HG03108 (cell line): ENCODE measurements around the gene ZAR1.

Source experiments
- ATAC-seq: cut with Tn5 transposase; IDR thresholded peaks from one replicate; pipeline ENCODE4 v1.9.1; 2021; ENCODE audit warnings: moderate library complexity; ENCODE audit not compliant: unreplicated experiment

The ZAR1 gene

DNA sequence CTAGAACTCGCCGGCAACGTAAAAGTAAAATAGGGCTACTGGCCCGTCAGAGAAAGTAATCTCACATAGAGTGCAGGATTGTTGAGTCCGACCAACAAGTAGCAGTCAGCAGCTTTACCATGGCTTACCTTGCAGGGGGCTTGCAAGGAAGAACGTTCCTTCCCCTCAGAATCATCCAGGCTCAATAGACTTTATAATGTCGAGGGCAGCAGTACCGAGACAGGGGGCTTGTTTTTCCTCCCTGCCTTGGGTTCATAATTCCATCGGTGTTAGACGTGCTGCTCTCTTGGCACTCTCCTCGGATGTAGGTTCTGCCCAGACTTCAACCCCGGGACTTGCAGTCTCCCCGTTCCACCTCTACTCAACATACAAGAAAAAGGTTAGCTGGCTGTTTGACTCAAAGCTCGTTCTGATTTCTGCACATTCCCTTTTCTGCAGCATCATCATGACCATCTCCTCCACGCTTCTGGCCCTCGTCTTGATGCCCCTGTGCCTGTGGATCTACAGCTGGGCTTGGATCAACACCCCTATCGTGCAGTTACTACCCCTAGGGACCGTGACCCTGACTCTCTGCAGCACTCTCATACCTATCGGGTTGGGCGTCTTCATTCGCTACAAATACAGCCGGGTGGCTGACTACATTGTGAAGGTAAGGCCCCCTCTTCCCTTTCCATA, 5.4 kb upstream of the ZAR1 start:
- ATAC-seq, result no peak

- ATAC-seq, result no peak
Observed at GRCh38 chr4:48489683-48490011, 405 bp upstream of the ZAR1 start.

DNA sequence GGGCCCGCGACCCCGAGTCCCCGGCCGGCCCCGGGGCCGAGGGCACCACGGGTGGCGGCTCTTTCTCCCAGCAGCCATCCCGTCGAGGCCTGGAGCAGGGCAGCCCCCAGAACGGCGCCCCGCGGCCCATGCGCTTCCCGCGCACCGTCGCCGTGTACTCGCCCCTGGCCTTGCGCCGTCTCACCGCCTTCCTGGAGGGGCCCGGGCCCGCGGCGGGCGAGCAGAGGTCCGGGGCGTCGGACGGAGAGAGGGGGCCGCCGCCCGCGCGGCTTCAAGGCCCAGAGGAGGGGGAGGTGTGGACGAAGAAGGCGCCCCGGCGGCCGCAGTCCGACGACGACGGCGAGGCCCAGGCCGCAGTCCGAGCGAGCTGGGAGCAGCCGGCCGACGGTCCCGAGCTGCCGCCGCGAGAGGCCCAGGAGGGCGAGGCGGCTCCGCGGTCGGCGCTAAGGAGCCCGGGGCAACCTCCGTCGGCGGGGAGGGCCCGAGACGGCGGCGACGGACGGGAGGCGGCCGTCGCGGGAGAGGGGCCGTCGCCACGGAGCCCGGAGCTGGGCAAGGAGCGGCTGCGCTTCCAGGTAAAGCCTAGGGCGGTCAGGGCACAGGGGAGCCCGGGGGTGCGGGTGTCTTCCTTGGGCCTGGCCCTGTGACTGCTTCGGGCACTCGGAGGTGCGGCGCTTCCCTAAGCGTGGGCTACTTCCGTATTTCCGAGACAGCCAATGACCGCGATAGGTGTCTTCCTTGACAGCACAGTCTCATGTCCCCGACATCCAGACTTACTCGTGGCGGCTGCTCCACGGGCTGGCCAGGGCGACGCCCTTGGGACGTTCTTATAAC, 845 bp downstream of the ZAR1 start:
- no peak for ATAC-seq

- ATAC-seq, result no peak
Observed at GRCh38 chr4:48491514-48492176, 1.6 kb downstream of the ZAR1 start.

DNA sequence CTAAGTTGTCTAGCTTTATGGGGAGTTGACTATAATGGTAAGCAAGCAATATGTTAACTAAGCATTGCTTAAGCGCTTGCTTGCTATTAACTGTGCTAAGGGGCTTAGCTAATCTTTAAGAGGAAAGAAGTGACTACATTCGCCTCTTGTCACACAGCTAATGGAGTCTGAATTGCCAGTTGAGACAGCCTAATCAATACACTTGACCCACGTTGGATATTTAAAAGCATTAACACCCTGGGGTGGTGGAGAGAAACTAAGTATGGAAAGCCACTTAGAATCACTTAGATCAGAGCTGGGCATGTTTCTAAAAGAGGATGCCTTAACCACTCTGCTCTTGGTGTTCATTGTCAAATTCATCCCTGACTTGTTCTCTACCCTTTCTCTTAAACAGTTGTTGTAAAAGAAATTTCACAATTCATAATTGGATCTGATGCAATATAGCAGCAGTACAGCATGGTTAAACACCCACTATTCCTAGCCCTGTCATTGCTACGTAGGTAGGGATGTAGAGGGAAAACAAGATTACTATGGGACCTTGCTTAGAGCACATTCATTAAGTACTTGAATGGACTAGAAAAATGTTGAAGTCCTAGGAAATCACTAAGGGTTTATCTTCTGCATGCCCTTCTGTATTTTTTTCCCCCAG, 3.5 kb downstream of the ZAR1 start:
- no peak for ATAC-seq

DNA sequence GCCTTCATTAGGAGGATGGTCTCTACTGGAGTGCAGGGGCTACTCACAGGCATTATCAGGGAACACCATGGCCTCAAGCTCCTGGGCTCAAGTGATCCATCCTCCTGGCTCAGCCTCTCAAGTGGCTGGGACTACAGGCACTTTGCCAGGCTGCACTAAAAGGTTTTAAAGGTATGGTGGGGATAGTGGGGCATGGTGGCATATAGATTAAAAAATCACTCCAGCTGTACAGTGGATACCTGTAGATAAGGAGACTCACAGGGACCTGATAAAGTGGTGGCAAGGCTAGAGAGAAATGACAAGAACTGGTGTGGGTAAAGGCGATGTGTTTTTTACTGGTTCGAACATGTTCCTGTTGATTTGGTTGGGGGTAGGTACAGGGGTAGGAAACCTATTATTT, 5.9 kb downstream of the ZAR1 start:
- no peak for ATAC-seq

- no peak for ATAC-seq
Observed at GRCh38 chr4:48498895-48499294, 8.8 kb downstream of the ZAR1 start.

GRCh38 chr4:48499551-48500066, 9.6 kb downstream of the ZAR1 start:
- peak; percentile 81 for ATAC-seq

GRCh38 chr4:48503233-48504025, 13.4 kb downstream of the ZAR1 start:
- no peak for ATAC-seq

- no peak for ATAC-seq
Observed at GRCh38 chr4:48504026-48504330, 13.9 kb downstream of the ZAR1 start.

DNA sequence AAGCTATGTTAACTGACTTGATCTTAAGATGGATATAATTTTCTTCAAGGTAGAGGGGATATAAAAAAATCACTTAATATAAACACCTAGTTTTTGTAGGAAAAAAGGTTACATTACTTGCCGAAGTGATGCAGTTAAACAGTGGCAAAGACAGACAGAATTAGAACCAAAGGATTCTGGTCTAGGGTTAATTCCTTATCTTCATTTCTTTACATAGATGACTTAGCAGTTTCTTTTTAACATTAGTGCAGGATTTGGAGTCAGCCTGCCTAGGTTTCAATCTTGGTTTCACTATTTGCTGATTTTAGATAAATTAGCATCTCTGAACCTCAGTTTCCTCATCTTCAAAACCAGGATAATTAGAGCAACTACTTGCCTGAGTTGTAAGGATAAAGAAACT, 14.3 kb downstream of the ZAR1 start:
- no peak for ATAC-seq

DNA sequence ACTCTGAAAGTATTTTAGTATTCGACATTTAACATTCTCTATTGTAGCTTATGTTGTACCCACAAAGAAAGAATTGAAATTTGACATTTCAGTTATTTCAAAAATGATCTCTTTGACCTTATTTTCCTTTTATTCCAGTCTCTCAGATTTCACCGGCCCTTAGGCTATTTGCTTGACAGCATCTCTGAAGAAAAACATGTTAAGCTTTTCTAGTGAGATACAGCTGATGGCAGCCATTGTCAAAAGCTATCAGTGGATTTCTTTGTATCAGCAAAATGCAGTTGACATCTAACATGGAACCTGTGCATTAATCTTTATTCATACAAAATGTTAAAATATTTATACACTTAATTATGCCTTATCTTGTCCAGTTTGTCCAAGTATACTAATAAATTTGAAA, 16.7 kb downstream of the ZAR1 start:
- no peak for ATAC-seq

DNA sequence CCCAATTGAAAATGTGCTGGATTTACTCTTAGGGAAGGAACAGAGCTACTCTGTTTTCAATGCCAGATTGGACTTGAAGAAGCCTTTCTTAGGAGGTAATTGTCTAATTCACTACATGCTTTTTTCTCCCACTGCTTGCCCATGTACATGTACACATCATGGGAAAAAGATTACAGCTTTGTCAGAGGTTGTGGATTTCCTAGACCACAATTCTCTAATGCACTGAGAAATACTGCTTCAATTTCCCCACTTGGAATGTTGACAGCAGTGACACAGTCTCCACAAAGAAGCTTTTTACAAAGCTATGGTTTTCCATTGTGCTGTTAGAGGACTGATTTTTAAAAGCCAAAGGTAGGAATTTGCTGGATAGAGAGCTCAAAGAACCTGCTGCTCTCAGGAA, 19.5 kb downstream of the ZAR1 start:
- ATAC-seq, result no peak

DNA sequence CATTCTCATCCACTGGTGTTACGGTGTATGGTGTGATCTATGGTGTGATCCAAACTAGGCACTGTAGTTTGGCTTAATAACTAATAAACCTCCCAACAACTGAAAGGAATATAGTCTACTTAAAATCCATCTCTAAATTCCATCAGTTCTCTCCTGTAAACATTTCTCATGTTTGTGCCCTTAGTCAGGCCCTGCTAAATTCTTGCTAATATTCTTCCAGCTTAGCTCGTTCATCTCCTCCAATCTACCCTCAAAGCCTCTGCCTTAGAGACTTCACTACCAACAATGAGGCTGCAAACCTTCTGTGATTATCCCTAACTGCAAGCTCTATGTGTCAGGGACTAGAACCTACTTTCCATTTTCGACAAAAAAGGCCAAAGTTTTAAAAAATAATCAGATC, 28.1 kb downstream of the ZAR1 start:
- no peak for ATAC-seq

GRCh38 chr4:48526406-48526805, 36.4 kb downstream of the ZAR1 start:
- ATAC-seq, result no peak

DNA sequence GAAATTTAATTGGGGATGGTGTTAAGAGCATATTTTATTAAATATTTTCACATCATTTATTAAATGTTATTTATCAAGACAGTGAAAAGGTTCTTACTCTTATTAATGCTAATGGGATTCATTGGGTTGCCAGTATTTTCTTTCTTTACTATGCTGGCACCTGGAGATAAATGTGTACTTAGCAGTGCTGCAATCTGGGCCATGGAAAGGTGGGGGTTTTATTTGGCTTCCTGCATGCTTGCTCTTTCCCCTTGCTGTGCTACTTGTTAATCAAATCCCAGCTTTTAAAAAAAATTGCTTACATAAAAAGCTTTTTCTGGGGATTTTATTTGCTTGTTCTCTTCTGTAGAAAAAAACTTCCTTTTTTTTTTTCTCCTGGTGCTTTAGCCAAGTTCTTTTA, 48.3 kb downstream of the ZAR1 start:
- no peak for ATAC-seq

- no peak for ATAC-seq
Observed at GRCh38 chr4:48539597-48539996, 49.5 kb downstream of the ZAR1 start.

DNA sequence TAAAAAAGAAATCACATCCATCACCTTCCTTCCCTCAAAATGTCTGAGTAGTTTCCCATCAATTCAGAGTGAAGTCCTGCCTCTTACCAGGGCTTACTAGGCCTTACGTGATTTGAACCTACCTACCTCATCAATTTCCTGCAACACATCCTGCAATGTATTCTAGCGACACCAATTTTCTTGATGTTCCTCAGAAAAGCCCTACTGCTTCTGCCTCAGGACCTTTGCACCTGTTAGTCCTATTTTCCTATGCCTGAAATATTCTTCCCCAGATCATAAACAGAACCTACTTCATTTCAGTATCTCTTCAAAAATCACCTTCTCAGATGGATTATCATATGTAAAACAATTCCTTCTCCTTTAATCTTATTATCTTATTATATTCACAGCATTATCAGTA, 52.8 kb downstream of the ZAR1 start:
- no peak for ATAC-seq

GRCh38 chr4:48543796-48544195, 53.7 kb downstream of the ZAR1 start:
- no peak for ATAC-seq
